ENCODE measurements around the gene LAMC1.
A peak's percentile ranks its signal among the peaks of the same experiment; 100 is the strongest.

The LAMC1 gene

GRCh38 chr1:183023146-183023600, at the start of gene LAMC1:
Gene LAMC1, plus strand, starts transcription at chr1:183023420. Its CDS starts 297 bp downstream, at chr1:183023717.
- DNase-seq (ENCODE audit: low read depth in 2 of 2) = peak in 1 of 2 experiments; percentile 1

DNA sequence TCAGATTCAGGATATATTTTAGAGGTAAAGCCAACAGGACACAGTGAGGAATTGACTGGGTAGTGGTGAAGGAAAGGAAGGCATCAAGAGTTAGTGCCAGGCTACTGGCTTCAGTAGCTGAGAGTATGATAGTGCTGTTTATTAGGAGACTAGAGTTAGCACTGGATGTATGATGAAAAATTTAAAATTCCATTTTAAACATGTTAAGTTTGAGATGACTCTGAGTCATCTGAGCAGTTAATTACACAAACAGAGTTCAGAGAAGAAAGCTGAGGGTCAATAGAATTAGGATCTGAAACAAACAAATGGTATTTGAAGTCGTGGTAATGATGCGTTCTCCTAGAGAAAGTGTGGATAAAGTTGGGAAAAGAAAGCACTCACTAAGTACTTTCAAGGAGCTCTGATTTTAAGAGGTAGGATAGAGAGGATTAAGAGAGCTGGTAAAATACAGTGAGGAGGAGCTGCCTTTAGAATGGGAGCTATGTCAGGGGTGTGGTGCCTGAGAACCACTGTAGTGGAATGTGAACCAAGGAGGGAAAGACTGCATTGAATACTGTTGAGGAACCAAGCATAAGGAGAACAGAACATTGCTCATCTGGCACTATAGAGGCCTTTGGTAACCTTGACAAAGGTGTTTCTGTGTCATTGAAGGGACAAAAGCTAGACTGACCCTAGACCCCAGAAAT, 48.6 kb upstream of the LAMC1 start:
- DNase-seq (ENCODE audit: low read depth in 2 of 2) = no peak

GRCh38 chr1:182977480-182977879, 45.7 kb upstream of the LAMC1 start:
- no peak for DNase-seq (ENCODE audit: low read depth in 2 of 2)

DNA sequence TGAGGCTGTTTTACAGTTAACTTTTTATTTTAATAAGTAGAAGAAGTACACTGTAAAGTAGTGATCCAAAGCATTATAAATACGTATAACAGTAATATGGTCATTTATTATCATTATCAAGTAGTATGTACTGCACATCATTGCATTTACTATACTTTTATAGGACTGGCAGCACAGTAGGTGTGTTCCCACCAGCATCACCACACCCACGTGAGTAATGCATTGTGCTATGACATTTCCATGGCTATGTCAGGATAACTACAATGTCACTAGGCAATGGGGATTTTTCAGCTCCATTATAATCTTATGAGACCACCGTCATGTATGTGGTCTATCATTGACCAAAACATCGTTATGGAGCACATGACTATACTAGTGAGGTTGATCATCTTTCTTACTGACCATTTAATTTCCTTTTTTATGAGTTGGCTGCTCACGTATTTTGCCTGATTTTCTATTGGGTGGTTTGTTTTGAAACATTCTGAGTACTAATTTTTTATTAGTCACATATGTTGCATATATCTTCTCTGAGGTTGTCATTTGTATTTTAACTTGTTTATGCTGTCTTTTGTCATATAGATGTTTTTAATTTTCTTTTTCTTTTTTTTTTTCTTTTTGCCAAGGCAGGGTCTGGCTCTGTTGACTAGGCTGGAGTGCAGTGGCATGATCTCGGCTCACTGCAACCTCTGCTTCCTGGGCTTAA, 44.9 kb upstream of the LAMC1 start:
- no peak for DNase-seq (ENCODE audit: low read depth in 2 of 2)

- DNase-seq (ENCODE audit: low read depth in 2 of 2) = no peak
Observed at GRCh38 chr1:182984138-182984537, 39.1 kb upstream of the LAMC1 start.

- DNase-seq (ENCODE audit: low read depth in 2 of 2) = no peak
Observed at GRCh38 chr1:182984621-182985020, 38.6 kb upstream of the LAMC1 start.

DNA sequence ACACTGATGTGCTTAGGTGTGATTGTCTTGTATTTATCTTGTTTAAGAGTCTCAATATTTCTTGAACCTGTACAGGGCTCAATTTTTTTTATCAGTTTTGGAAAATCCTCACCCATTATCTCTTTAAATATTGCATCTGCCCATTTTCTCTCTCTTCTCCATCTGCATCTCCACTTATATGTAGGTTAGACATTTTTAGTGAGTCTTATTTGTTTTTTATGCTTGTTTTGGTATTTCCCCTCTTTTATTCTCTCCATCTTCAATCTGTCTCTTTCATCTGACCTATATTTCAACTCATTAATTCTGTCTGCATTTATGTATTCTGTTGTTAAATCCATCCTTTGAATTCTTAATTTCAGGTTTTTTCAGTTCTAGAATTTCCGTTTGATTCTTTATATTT, 37.3 kb upstream of the LAMC1 start:
- no peak for DNase-seq (ENCODE audit: low read depth in 2 of 2)

GRCh38 chr1:182990413-182991144, 32.6 kb upstream of the LAMC1 start:
- no peak for DNase-seq (ENCODE audit: low read depth in 2 of 2)

- no peak for DNase-seq (ENCODE audit: low read depth in 2 of 2)
Observed at GRCh38 chr1:182993746-182994145, 29.5 kb upstream of the LAMC1 start.

DNA sequence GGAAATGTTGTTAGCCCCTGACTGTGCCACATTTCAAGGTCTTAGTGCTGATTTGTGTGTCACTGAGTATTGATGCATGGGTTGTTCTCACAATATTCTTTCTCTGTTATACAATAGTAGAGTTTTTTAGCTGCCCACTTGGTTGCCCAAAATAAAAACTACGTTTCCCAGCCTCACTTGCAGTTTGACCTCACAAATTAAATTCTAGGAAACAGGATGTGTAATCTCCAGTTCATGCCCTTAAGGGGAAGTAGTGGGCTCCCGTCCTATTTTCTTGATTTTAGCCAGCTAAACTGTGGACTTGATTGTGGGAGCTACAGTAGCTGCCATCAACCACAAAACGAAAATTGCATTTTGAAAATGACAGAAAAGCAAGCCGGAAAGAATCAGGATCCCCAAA, 27.3 kb upstream of the LAMC1 start:
- DNase-seq (ENCODE audit: low read depth in 2 of 2) = no peak

- no peak for DNase-seq (ENCODE audit: low read depth in 2 of 2)
Observed at GRCh38 chr1:182996816-182997215, 26.4 kb upstream of the LAMC1 start.

- DNase-seq (ENCODE audit: low read depth in 2 of 2) = no peak
Observed at GRCh38 chr1:182998482-182998881, 24.7 kb upstream of the LAMC1 start.

DNA sequence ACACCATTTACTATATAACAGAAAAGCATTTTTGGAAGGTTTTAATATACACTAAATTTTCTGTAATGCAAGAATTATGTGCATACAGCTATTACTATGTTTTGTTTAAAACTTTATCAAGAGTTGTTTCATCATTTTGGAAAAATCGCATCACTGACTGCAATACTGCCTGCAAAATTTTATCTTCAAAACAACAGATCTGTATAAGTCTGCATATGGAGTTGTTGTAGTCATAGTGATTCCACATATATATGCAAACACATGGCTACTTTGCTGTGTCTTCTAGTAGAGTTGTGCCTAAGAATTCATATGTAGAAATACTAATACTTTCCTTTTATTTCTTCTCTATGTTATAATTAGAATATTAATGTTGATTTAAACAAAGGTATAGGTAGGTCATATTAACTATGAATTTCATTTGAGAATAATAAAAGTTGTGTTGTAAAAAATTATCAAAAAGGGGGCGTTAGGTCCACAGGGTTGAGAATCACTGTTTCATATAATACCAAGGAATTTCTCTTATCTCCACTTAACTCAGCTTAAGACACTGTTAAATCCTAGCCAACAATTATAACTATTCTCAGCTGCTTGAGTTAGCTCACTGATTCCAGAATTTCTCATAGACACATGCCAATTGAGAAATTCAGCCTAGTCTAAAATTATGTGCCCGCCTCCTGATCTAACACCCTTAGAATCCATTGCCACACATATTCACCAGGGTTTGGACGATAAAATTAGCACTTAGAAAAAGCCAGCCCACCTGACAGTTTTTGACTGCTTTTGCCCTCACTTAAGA, 22.9 kb upstream of the LAMC1 start:
- DNase-seq (ENCODE audit: low read depth in 2 of 2) = no peak

DNA sequence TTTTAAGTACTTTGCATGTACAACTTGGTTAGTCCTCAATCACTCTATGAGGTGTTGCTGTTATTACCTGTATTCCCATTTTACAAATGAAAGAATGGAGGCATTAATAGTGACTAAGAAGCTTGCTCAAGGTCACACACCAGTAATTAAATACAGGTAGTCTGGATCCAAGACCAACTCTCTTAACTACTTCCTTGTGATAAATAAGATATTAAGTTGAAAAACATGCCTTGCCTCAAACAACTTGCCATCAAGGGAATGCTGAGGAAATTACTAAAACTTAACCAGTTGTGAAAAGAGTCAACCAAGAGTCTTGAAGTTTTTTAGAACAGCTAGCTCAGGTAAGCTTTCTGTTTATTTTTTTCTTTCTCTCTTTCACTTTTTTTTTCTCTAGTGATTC, 21.0 kb upstream of the LAMC1 start:
- no peak for DNase-seq (ENCODE audit: low read depth in 2 of 2)

GRCh38 chr1:183002797-183003196, 20.4 kb upstream of the LAMC1 start:
- no peak for DNase-seq (ENCODE audit: low read depth in 2 of 2)

DNA sequence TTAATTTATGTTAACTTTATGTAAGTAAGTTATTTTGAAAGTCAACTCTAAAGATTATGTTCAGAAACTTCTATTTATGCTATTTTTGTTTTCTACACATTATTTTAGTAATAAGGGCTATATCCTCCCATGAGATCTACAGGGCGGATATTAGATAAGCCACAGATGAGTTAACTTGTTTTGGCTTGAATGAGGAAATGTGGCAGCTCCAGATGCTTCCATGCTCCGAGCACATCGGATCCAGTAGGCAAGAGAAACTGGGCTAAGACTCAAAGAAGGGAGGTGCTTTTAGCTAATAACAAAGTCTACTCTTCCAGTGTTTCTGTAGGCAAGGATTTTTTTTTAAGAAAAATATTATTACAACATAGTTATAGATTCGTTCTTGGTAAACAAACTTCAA, 20.0 kb upstream of the LAMC1 start:
- no peak for DNase-seq (ENCODE audit: low read depth in 2 of 2)

GRCh38 chr1:183004141-183004540, 19.1 kb upstream of the LAMC1 start:
- no peak for DNase-seq (ENCODE audit: low read depth in 2 of 2)

GRCh38 chr1:183011859-183012258, 11.4 kb upstream of the LAMC1 start:
- DNase-seq (ENCODE audit: low read depth in 2 of 2) = no peak

DNA sequence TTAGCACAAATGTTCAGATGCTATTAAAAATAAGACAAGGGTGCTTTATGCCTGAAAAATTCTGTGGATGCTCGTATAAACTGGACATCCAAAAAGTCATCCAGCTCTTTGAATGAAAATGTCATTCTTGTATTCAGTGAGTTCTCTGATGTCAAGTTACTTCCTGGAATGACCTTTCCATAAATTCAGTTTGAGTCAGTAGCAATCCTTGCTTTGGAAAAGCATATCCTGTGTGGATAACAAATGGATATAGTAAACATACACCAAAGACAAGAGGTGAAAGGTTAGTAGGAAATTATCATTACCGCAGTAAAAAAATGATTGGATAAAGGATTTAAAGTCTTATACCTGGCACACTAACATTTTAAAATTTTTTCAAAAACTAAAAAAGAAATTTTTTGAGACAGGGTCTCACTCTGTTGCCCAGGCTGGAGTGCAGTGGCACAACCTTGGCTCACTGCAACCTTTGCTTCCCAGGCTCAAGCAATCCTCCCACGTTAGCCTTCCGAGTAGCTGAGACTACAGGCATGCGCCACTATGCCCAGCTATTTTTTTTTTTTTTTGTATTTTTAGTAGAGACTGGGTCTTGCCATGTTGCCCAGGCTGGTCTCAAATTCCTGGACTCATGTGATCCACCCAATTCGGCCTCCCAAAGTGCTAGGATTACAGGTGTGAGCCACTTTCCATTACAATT, 10.8 kb upstream of the LAMC1 start:
- no peak for DNase-seq (ENCODE audit: low read depth in 2 of 2)

DNA sequence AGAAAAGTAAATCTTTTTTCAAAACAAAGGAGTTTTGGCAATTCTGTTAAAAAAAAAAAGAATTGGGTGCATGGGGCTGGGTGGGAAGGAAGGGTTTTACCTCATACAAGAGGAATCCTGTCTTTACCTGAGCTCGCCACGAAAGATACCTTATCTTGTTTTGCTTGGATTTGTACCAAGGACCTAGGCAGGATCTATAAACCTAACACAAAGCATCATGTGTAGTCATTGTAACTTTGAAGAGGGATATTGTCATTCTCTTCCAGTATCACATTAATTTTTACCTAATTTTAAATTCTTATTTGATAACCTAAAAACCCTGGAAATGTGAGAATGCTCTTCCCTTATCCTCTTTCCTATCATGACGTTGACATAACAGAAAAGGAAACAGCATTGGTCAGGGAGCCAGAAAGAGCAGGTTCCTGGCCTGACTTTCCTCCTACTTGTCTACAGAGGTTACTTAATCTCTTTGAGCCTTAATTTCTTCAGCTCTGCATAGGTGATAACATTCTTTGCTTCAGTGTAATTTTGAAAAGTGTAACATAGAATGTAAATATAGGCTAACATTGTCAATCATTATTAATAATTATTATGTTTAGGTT, 4.0 kb upstream of the LAMC1 start:
- DNase-seq (ENCODE audit: low read depth in 2 of 2) = no peak

DNA sequence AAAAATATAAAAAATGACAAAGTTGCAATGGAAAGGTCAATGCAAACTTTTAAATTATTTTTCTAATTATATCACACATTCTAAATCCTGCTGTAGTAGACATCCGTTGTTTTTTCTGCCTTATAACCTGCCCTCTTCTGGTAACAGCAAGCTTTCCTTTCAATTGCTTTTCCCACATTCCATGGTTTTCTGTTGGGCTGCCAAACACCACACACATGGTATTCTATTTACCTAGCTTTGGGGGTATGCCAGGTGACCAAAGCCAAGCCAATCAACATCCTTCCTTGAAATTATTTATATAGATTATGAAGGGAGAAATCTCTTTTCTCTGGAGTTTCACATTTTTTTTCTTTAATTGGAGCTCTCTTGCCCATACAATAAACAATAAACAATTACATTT, 3.4 kb upstream of the LAMC1 start:
- no peak for DNase-seq (ENCODE audit: low read depth in 2 of 2)

Measured in stimulated activated CD4-positive, alpha-beta T cell treated with anti-CD3 and anti-CD28 coated beads, Interleukin-12 subunit alpha, Interleukin-12 subunit beta, amount 100 ng/mL, for 24 hours (primary cell).